WTC11 (cell line): ENCODE results near the gene TLE3. TPM values are rescaled to one million over a fixed set of nuclear protein-coding genes. Genes with fewer than 3 reads are reported as not detected.
A peak's percentile ranks its signal among the peaks of the same experiment; 100 is the strongest.

ENCODE experiments used
- ATAC-seq: fragments of 200-7000 bp; cut with Tn5 transposase; 2 replicates; pipeline ENCODE4 v1.10.0; 2021; ENCODE audit warnings: mild to moderate bottlenecking, moderate library complexity
- CTCF ChIA-PET: fragments of 300-600 bp; sonication (Branson Sonifier 250); formaldehyde crosslinking; loops from one replicate; lab custom pipeline; 2021; ENCODE audit warnings: antibody characterized with exemption; lab: Charles Lee
- POLR2A ChIA-PET: fragments of 350-600 bp; sonication (Branson Sonifier 250); formaldehyde crosslinking; loops from one replicate; lab custom pipeline; 2021; ENCODE audit warnings: antibody characterized with exemption; lab: Charles Lee
- DNase-seq: peaks from one replicate; pipeline ENCODE4 v3.0.0; 2021; ENCODE audit warnings: low spot score
- H3K27ac Mint-ChIP-seq: 2 replicates; pipeline ENCODE4 v1.8.0; 2021; ENCODE audit warnings: mixed read lengths
- H3K27me3 Mint-ChIP-seq: 2 replicates; pipeline ENCODE4 v1.8.0; 2021; ENCODE audit warnings: low read depth, mild to moderate bottlenecking, moderate library complexity, mixed read lengths
- H3K36me3 Mint-ChIP-seq: 2 replicates; pipeline ENCODE4 v1.8.0; 2021; ENCODE audit warnings: mixed read lengths
- H3K4me1 Mint-ChIP-seq: 2 replicates; pipeline ENCODE4 v1.8.0; 2022; ENCODE audit warnings: mixed read lengths
- H3K4me3 Mint-ChIP-seq: 2 replicates; pipeline ENCODE4 v1.8.0; 2021; ENCODE audit warnings: mild to moderate bottlenecking, moderate library complexity, mixed read lengths
- H3K9me3 Mint-ChIP-seq: 2 replicates; pipeline ENCODE4 v1.8.0; 2021; ENCODE audit warnings: mixed read lengths
- CREM ChIP-seq: sonication (generic); formaldehyde crosslinking; IDR thresholded peaks from 2 replicates; pipeline ENCODE4 v1.8.1; 2022; ENCODE audit warnings: mild to moderate bottlenecking, missing genetic modification reagents, moderate library complexity
- E2F1 ChIP-seq: sonication (generic); formaldehyde crosslinking; IDR thresholded peaks from 2 replicates; pipeline ENCODE4 v1.8.0; 2022; ENCODE audit warnings: mild to moderate bottlenecking, missing genetic modification reagents
- ETV6 ChIP-seq: sonication (generic); formaldehyde crosslinking; IDR thresholded peaks from 2 replicates; pipeline ENCODE4 v1.8.1; 2022; ENCODE audit warnings: mild to moderate bottlenecking, missing genetic modification reagents
- FOXP4 ChIP-seq: sonication (generic); formaldehyde crosslinking; IDR thresholded peaks from 2 replicates; pipeline ENCODE4 v1.8.0; 2022; ENCODE audit warnings: mild to moderate bottlenecking, missing genetic modification reagents
- HMGXB4 ChIP-seq: sonication (generic); formaldehyde crosslinking; IDR thresholded peaks from 2 replicates; pipeline ENCODE4 v1.8.1; 2023; ENCODE audit warnings: mild to moderate bottlenecking, moderate library complexity, missing genetic modification reagents
- JUN ChIP-seq: sonication (generic); formaldehyde crosslinking; IDR thresholded peaks from 2 replicates; pipeline ENCODE4 v1.8.0; 2023; ENCODE audit warnings: mild to moderate bottlenecking, missing genetic modification reagents
- KAT7 ChIP-seq: sonication (generic); formaldehyde crosslinking; IDR thresholded peaks from 2 replicates; pipeline ENCODE4 v1.8.1; 2023; ENCODE audit warnings: missing genetic modification reagents, mild to moderate bottlenecking, borderline replicate concordance
- MAX ChIP-seq: sonication (generic); formaldehyde crosslinking; IDR thresholded peaks from 2 replicates; pipeline ENCODE4 v1.8.0; 2022; ENCODE audit warnings: mild to moderate bottlenecking, missing genetic modification reagents
- NFE2L1 ChIP-seq: sonication (generic); formaldehyde crosslinking; IDR thresholded peaks from 2 replicates; pipeline ENCODE4 v1.8.1; 2023; ENCODE audit warnings: missing genetic modification reagents
- NFYB ChIP-seq: sonication (generic); formaldehyde crosslinking; conservative IDR thresholded peaks from 2 replicates; pipeline ENCODE4 v1.8.0; 2022; ENCODE audit warnings: low read depth, missing genetic modification reagents
- NR3C1 ChIP-seq: sonication (generic); formaldehyde crosslinking; conservative IDR thresholded peaks from 2 replicates; pipeline ENCODE4 v1.8.1; 2023; ENCODE audit warnings: low read depth, mild to moderate bottlenecking, missing genetic modification reagents
- OVOL2 ChIP-seq: fragments of 250-450 bp; sonication (Bioruptor Pico); IDR thresholded peaks from 2 replicates; pipeline ENCODE4 v1.9.0; 2021; ENCODE audit warnings: mild to moderate bottlenecking, borderline replicate concordance
- SMAD3 ChIP-seq: sonication (generic); formaldehyde crosslinking; IDR thresholded peaks from 2 replicates; pipeline ENCODE4 v1.8.0; 2022; ENCODE audit warnings: missing genetic modification reagents, mild to moderate bottlenecking, borderline replicate concordance
- TEAD1 ChIP-seq: sonication (generic); formaldehyde crosslinking; IDR thresholded peaks from 2 replicates; pipeline ENCODE4 v1.8.0; 2022; ENCODE audit warnings: mild to moderate bottlenecking, missing genetic modification reagents
- ZBTB43 ChIP-seq: sonication (generic); formaldehyde crosslinking; IDR thresholded peaks from 2 replicates; pipeline ENCODE4 v1.8.1; 2023; ENCODE audit warnings: mild to moderate bottlenecking, missing genetic modification reagents
- ZNF121 ChIP-seq: sonication (generic); formaldehyde crosslinking; IDR thresholded peaks from 2 replicates; pipeline ENCODE4 v1.8.0; 2023; ENCODE audit warnings: missing genetic modification reagents
- ZNF138 ChIP-seq: sonication (generic); formaldehyde crosslinking; conservative IDR thresholded peaks from 2 replicates; pipeline ENCODE4 v1.8.1; 2022; ENCODE audit warnings: mild to moderate bottlenecking, moderate library complexity, missing genetic modification reagents
- ZNF263 ChIP-seq: sonication (generic); formaldehyde crosslinking; IDR thresholded peaks from 2 replicates; pipeline ENCODE4 v1.8.1; 2022; ENCODE audit warnings: low read depth, mild to moderate bottlenecking, moderate library complexity, missing genetic modification reagents
- ZNF532 ChIP-seq: fragments of 250-450 bp; sonication (Bioruptor Pico); IDR thresholded peaks from 2 replicates; pipeline ENCODE4 v1.9.0; 2021; ENCODE audit warnings: mild to moderate bottlenecking, borderline replicate concordance
- total RNA-seq: library from RNA; stranded (reverse); gene quantifications from 3 replicates; pipeline ENCODE4 v1.2.3, GENCODE V29; 2021

TLE3 gene
- total RNA-seq, 1 experiment from 2014 or later: 78.7 TPM

GRCh38 chr15:70099167-70099966 lies 1.6 kb upstream of the TLE3 start (continued):
- TF ChIP-seq MAX (CRISPR knock-in tag): peak; percentile 60; the same call in 1 of the 2 replicates
- peak; percentile 95 for TF ChIP-seq NFYB (CRISPR knock-in tag)
- TF ChIP-seq FOXP4 (CRISPR knock-in tag): 0 out of 2 replicates have a peak, but pooled peaks have one; percentile 17
- TF ChIP-seq CREM: 0 out of 2 replicates have a peak, but pooled peaks have one; percentile 55
- no peak for TF ChIP-seq ZNF138 (CRISPR knock-in tag)
- TF ChIP-seq JUN (CRISPR knock-in tag): no peak
- TF ChIP-seq ZNF263 (CRISPR knock-in tag): no peak
- no peak for TF ChIP-seq E2F1 (CRISPR knock-in tag)
- TF ChIP-seq SMAD3 (CRISPR knock-in tag): no peak
- TF ChIP-seq ETV6 (CRISPR knock-in tag): peak; percentile 68; the same call in 1 of the 2 replicates
- no peak for TF ChIP-seq ZNF532
- no peak for TF ChIP-seq HMGXB4 (CRISPR knock-in tag)
- TF ChIP-seq, all 79 proteins: peak for 10

GRCh38 chr15:70098461-70099166 lies 897 bp upstream of the TLE3 start:
- POLR2A ChIA-PET: interaction anchor here (0.6 to 4.6 kb wide), 16 partner anchors 8 to 264 kb away, joined by 3 to 44 read pairs (median 3); no protein-coding TSS in a partner anchor
- 0 out of 2 replicates have a peak, but pooled peaks have one; percentile 1 for ATAC-seq
- CTCF ChIA-PET: interaction anchor here (0.9 to 1.7 kb wide), 5 partner anchors 13 to 265 kb away, joined by 3 to 6 read pairs (median 5); no protein-coding TSS in a partner anchor
- TF ChIP-seq FOXP4 (CRISPR knock-in tag) (peak; percentile 37; the same call in 1 of the 2 replicates), ZNF121 (CRISPR knock-in tag) (no peak), NFE2L1 (CRISPR knock-in tag) (no peak), ZNF138 (CRISPR knock-in tag) (no peak), ZBTB43 (CRISPR knock-in tag) (no peak), TEAD1 (CRISPR knock-in tag) (0 out of 2 replicates have a peak, but pooled peaks have one; percentile 17), NR3C1 (CRISPR knock-in tag) (no peak), OVOL2 (CRISPR knock-in tag) (no peak), KAT7 (CRISPR knock-in tag) (no peak)

More at GRCh38 chr15:70098461-70099166, 897 bp upstream of the TLE3 start:
- H3K27ac Mint-ChIP-seq: peak overlapping the region; percentile 94
- peak; percentile 54 for DNase-seq
- H3K36me3 Mint-ChIP-seq: no peaks in the 10 kb centered on the region
- H3K27me3 Mint-ChIP-seq: peaks cover 32% of the 10 kb centered on the region
- peak overlapping the region; percentile 98 for H3K4me3 Mint-ChIP-seq
- H3K4me1 Mint-ChIP-seq: peaks cover 43% of the 10 kb centered on the region
- H3K9me3 Mint-ChIP-seq: no peaks in the 10 kb centered on the region
